ENCODE data around the gene RBM34. TPM values are rescaled to one million over a fixed set of nuclear protein-coding genes. Genes with fewer than 3 reads are reported as not detected.

RBM34 gene
- total RNA-seq, 3 donors from 2014 or later (not counting 1 experiment from before 2014, with no cell fraction given): 163 to 187 (median 180) TPM

GRCh38 chr1:235124665-235125064 lies 36.4 kb downstream of the RBM34 start:
- Mint-ChIP-seq H3K4me1 (peaks cover 60 to 62% of the 10 kb centered on the region in 2 donors), H3K9me3 (no peaks in the 10 kb centered on the region), H3K36me3 (no peaks in the 10 kb centered on the region), H3K27me3 (ENCODE audit: low read depth in 2 of 2) (no peaks in the 10 kb centered on the region), H3K4me3 (peak overlapping the region; percentile 21), H3K27ac (peak overlapping the region; percentile 31 to 73)
- intact Hi-C loops (cut with micrococcal nuclease): loop anchor here (10.0 kb wide), 1 partner anchor 200 kb away; the partner anchor contains the start of genes ARID4B and GGPS1
- Histone ChIP-seq H3K9me3 (ENCODE audit: control insufficient read depth, insufficient read depth, low read length) (no peaks in the 10 kb centered on the region), H3K27ac (ENCODE audit: low read length) (no peak overlapping the region), H3K4me1 (ENCODE audit: control insufficient read depth, insufficient read depth, low read length) (peaks cover 29% of the 10 kb centered on the region), H3K36me3 (ENCODE audit: control insufficient read depth, insufficient read depth, low read length) (peaks cover 15% of the 10 kb centered on the region), H3K4me3 (ENCODE audit: low read length) (no peak overlapping the region), H3K27me3 (ENCODE audit: control insufficient read depth, insufficient read depth, low read length) (no peaks in the 10 kb centered on the region)
- no CpG with 5 or more reads among the region's 1 CpG for WGBS (ENCODE audit: insufficient coverage)
- DNase-seq (no peak), ATAC-seq (no peak)
- no peak for TF ChIP-seq CTCF (IDR thresholded peaks at IDR 0.05)

DNA sequence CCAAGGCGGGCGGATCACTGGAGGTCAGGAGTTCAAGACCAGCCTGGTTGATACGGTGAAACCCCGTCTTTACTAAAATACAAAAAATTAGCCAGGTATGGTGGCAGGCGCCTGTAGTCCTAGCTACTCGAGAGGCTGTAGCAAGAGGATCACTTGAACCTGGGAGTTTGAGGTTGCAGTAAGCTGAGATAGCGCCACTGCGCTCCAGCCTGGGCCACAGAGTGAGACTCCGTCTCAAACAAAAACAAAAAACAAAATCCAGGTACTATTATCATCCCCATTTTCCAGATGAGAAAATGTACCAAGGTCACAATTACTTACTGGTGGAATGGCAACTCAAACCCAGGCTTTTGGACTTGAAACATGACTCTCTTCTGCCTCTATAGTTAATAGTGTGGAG lies 36.9 kb downstream of the RBM34 start:
- Histone ChIP-seq H3K4me3 (ENCODE audit: low read length) (no peak overlapping the region), H3K9me3 (ENCODE audit: control insufficient read depth, insufficient read depth, low read length) (no peaks in the 10 kb centered on the region), H3K27me3 (ENCODE audit: control insufficient read depth, insufficient read depth, low read length) (no peaks in the 10 kb centered on the region), H3K36me3 (ENCODE audit: control insufficient read depth, insufficient read depth, low read length) (peaks cover 20% of the 10 kb centered on the region), H3K27ac (ENCODE audit: low read length) (no peak overlapping the region), H3K4me1 (ENCODE audit: control insufficient read depth, insufficient read depth, low read length) (peaks cover 26% of the 10 kb centered on the region)
- WGBS (ENCODE audit: insufficient coverage): 97% methylated on average over 8 of the region's 9 CpGs
- TF ChIP-seq CTCF (IDR thresholded peaks at IDR 0.05): no peak
- peaks cover 59 to 60% of the 10 kb centered on the region in 2 donors for H3K4me1 Mint-ChIP-seq
- H3K9me3 Mint-ChIP-seq: no peaks in the 10 kb centered on the region
- H3K36me3 Mint-ChIP-seq: no peaks in the 10 kb centered on the region
- no peak for ATAC-seq
- no peaks in the 10 kb centered on the region for H3K27me3 Mint-ChIP-seq (ENCODE audit: low read depth in 2 of 2)
- intact Hi-C loops (cut with micrococcal nuclease): loop anchor here (10.0 kb wide), 1 partner anchor 201 kb away; the partner anchor contains the start of genes ARID4B and GGPS1
- H3K4me3 Mint-ChIP-seq: no peak overlapping the region
- peak overlapping the region; percentile 31 to 73 for H3K27ac Mint-ChIP-seq
- DNase-seq: no peak

GRCh38 chr1:235122348-235122747 lies 38.7 kb downstream of the RBM34 start:
- Histone ChIP-seq H3K36me3 (ENCODE audit: control insufficient read depth, insufficient read depth, low read length) (peaks cover 38% of the 10 kb centered on the region), H3K27me3 (ENCODE audit: control insufficient read depth, insufficient read depth, low read length) (no peaks in the 10 kb centered on the region), H3K9me3 (ENCODE audit: control insufficient read depth, insufficient read depth, low read length) (no peaks in the 10 kb centered on the region), H3K4me1 (ENCODE audit: control insufficient read depth, insufficient read depth, low read length) (peaks cover 15% of the 10 kb centered on the region), H3K4me3 (ENCODE audit: low read length) (no peak overlapping the region), H3K27ac (ENCODE audit: low read length) (no peak overlapping the region)
- Mint-ChIP-seq H3K27me3 (ENCODE audit: low read depth in 2 of 2) (no peaks in the 10 kb centered on the region), H3K27ac (peak overlapping the region; percentile 11 to 73), H3K36me3 (no peaks in the 10 kb centered on the region), H3K4me3 (no peak overlapping the region), H3K4me1 (peaks cover 42 to 48% of the 10 kb centered on the region in 2 donors), H3K9me3 (no peaks in the 10 kb centered on the region)
- TF ChIP-seq CTCF (IDR thresholded peaks at IDR 0.05): no peak
- DNase-seq: no peak
- intact Hi-C loops (cut with micrococcal nuclease): loop anchor here (10.0 kb wide), 1 partner anchor 202 kb away; the partner anchor contains the start of genes ARID4B and GGPS1
- 92% methylated on average over 1 of the region's 1 CpG for WGBS (ENCODE audit: insufficient coverage)
- no peak for ATAC-seq

Data from natural killer cell (primary cell).